Measurements from ENCODE around the gene NKX6-2.

The NKX6-2 gene

DNA sequence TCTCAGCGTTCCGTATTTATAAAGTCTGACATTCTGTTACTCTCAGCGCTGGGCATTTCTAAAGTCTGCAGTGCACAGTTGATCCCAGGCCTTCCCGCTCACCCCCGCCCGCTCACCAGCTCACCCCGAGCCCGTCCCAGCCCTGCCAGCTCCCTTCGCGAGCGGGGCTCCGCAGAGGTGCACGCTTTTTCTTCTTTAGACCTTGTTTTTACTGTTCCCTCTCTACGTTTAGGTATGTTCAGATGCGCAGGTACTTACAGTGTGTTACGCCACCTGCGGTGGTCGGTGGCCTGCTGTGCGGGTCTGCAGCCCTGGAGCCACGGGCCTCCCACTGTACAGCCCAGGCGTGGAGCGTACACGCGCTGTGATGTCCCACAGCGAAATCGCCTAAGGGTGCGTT is 28.8 kb downstream of the NKX6-2 start:
- TF ChIP-seq RAD21 (IDR thresholded peaks at IDR 0.05; ENCODE audit: low read depth) (no peak), FOXM1 (IDR thresholded peaks at IDR 0.05; ENCODE audit: borderline replicate concordance, low read depth) (no peak), EP300 (IDR thresholded peaks at IDR 0.05; ENCODE audit: borderline replicate concordance) (no peak), TAF1 (IDR thresholded peaks at IDR 0.05; ENCODE audit: low read depth) (no peak), EGR1 (IDR thresholded peaks at IDR 0.05) (no peak), CEBPB (IDR thresholded peaks at IDR 0.05) (no peak), ZBTB7A (IDR thresholded peaks at IDR 0.05; ENCODE audit: low read depth) (no peak), CREB1 (IDR thresholded peaks at IDR 0.05; ENCODE audit: low read depth) (no peak), YY1 (IDR thresholded peaks at IDR 0.05; ENCODE audit: low read depth) (no peak), NFIC (IDR thresholded peaks at IDR 0.05) (no peak), TCF12 (IDR thresholded peaks at IDR 0.05; ENCODE audit: low read depth) (no peak), TEAD4 (IDR thresholded peaks at IDR 0.05) (no peak)
- TF ChIP-seq, protein P1, sequence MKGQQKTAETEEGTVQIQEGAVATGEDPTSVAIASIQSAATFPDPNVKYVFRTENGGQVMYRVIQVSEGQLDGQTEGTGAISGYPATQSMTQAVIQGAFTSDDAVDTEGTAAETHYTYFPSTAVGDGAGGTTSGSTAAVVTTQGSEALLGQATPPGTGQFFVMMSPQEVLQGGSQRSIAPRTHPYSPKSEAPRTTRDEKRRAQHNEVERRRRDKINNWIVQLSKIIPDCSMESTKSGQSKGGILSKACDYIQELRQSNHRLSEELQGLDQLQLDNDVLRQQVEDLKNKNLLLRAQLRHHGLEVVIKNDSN (IDR thresholded peaks at IDR 0.05): no peak
- TF ChIP-seq, protein P2, sequence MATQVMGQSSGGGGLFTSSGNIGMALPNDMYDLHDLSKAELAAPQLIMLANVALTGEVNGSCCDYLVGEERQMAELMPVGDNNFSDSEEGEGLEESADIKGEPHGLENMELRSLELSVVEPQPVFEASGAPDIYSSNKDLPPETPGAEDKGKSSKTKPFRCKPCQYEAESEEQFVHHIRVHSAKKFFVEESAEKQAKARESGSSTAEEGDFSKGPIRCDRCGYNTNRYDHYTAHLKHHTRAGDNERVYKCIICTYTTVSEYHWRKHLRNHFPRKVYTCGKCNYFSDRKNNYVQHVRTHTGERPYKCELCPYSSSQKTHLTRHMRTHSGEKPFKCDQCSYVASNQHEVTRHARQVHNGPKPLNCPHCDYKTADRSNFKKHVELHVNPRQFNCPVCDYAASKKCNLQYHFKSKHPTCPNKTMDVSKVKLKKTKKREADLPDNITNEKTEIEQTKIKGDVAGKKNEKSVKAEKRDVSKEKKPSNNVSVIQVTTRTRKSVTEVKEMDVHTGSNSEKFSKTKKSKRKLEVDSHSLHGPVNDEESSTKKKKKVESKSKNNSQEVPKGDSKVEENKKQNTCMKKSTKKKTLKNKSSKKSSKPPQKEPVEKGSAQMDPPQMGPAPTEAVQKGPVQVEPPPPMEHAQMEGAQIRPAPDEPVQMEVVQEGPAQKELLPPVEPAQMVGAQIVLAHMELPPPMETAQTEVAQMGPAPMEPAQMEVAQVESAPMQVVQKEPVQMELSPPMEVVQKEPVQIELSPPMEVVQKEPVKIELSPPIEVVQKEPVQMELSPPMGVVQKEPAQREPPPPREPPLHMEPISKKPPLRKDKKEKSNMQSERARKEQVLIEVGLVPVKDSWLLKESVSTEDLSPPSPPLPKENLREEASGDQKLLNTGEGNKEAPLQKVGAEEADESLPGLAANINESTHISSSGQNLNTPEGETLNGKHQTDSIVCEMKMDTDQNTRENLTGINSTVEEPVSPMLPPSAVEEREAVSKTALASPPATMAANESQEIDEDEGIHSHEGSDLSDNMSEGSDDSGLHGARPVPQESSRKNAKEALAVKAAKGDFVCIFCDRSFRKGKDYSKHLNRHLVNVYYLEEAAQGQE (IDR thresholded peaks at IDR 0.05; ENCODE audit: low read depth): no peak
- TF ChIP-seq, protein P3, sequence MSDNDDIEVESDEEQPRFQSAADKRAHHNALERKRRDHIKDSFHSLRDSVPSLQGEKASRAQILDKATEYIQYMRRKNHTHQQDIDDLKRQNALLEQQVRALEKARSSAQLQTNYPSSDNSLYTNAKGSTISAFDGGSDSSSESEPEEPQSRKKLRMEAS (IDR thresholded peaks at IDR 0.05): no peak

DNA sequence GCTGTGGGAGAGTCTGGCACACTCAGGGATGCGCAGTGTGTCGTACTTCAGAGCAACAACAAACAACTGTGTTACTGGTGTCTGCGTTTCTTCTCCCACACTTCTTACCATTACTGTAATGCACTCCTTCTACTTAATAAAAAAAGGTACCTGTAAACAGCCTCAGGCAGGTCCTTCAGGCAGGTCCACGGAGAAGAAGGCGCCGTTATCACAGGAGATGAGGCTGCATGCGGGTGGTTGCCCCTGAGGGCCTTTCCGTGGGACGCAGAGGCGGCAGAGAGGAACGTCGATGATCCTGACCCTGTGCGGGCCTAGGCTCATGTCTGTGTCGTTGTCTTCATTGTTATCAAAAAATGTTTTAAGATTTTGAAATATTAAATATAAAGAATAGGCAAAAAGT is 29.4 kb downstream of the NKX6-2 start:
- TF ChIP-seq TCF12 (IDR thresholded peaks at IDR 0.05; ENCODE audit: low read depth): no peak
- TF ChIP-seq EP300 (IDR thresholded peaks at IDR 0.05; ENCODE audit: borderline replicate concordance): no peak
- TF ChIP-seq, protein P2 (IDR thresholded peaks at IDR 0.05; ENCODE audit: low read depth): no peak

DNA sequence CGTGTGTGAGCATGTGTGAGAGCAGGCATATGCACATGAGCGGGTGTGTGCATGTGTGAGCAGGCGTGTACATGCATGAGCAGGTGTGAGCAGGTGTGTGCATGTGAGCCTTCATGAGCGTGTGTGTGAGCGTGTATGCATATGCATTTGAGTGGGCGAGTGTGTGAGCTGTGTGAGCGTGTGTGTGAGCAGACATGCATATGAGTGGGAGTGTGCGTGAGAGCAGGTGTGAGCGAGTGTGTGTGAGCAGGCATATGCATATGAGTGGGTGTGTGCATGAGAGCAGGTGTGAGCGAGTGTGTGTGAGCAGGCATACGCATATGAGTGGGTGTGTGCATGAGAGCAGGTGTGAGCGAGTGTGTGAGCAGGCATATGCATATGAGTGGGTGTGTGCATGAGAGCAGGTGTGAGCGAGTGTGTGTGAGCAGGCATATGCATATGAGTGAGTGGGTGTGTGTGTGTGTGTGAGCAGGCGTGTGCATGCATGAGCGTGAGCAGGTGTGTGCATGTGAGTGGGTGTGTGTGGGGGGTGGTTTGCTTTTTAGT is 30.7 kb downstream of the NKX6-2 start:
- TF ChIP-seq, protein P3 (IDR thresholded peaks at IDR 0.05): no peak

DNA sequence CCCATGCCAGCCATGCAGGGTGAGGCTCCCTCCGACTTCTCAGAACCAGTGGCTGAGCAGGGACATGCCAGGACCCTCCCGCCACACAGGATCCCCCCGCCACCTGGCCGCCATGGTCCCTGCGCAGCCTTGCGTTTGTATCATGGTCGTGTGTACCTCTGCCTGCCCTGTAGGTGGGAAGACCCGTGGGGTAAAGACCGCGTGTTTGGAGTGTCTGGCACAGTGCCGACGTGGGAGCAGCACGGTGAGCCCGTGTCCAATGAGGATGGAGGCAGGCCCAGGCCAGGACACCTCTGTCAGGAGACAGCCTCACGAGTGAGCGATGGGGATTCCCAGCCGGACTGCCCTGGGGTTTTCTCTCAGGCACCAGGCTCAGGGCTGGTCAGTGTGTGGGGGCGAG is 31.9 kb downstream of the NKX6-2 start:
- TF ChIP-seq RAD21 (IDR thresholded peaks at IDR 0.05; ENCODE audit: low read depth): no peak
- no peak for TF ChIP-seq TCF12 (IDR thresholded peaks at IDR 0.05; ENCODE audit: low read depth)
- TF ChIP-seq EP300 (IDR thresholded peaks at IDR 0.05; ENCODE audit: borderline replicate concordance): no peak
- TF ChIP-seq, protein P1 (IDR thresholded peaks at IDR 0.05): no peak
- no peak for TF ChIP-seq TAF1 (IDR thresholded peaks at IDR 0.05; ENCODE audit: low read depth)
- TF ChIP-seq TEAD4 (IDR thresholded peaks at IDR 0.05): no peak
- TF ChIP-seq YY1 (IDR thresholded peaks at IDR 0.05; ENCODE audit: low read depth): no peak
- TF ChIP-seq FOXM1 (IDR thresholded peaks at IDR 0.05; ENCODE audit: borderline replicate concordance, low read depth): no peak
- no peak for TF ChIP-seq EGR1 (IDR thresholded peaks at IDR 0.05)
- TF ChIP-seq, protein P2 (IDR thresholded peaks at IDR 0.05; ENCODE audit: low read depth): no peak
- no peak for TF ChIP-seq CEBPB (IDR thresholded peaks at IDR 0.05)
- TF ChIP-seq, protein P3 (IDR thresholded peaks at IDR 0.05): no peak
- TF ChIP-seq NFIC (IDR thresholded peaks at IDR 0.05): no peak
- TF ChIP-seq ZBTB7A (IDR thresholded peaks at IDR 0.05; ENCODE audit: low read depth): no peak
- no peak for TF ChIP-seq CREB1 (IDR thresholded peaks at IDR 0.05; ENCODE audit: low read depth)

DNA sequence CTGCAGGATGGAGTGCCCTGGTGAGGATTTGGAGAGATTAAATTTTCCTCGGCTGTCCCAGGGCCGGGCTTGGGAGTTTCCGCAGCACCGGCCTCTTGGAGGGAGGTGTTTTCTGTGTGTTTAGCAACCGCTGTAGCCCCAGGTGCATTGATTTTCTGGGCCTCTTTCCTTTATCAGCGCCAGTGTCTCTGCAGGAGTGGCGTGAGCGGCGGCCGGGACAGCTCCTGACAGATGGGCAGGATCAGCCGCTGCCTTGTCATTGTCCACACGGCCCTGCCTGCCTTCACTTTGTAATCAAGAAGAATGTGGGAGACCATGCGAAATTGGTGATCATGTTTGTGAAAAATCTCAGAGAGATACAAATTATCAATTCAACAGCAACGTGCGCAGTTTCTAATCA is 32.4 kb downstream of the NKX6-2 start:
- no peak for TF ChIP-seq EGR1 (IDR thresholded peaks at IDR 0.05)
- no peak for TF ChIP-seq FOXM1 (IDR thresholded peaks at IDR 0.05; ENCODE audit: borderline replicate concordance, low read depth)
- TF ChIP-seq, protein P2 (IDR thresholded peaks at IDR 0.05; ENCODE audit: low read depth): no peak
- TF ChIP-seq, protein P3 (IDR thresholded peaks at IDR 0.05): no peak
- TF ChIP-seq, protein P1 (IDR thresholded peaks at IDR 0.05): no peak
- TF ChIP-seq NFIC (IDR thresholded peaks at IDR 0.05): no peak
- no peak for TF ChIP-seq TEAD4 (IDR thresholded peaks at IDR 0.05)
- no peak for TF ChIP-seq EP300 (IDR thresholded peaks at IDR 0.05; ENCODE audit: borderline replicate concordance)
- no peak for TF ChIP-seq CEBPB (IDR thresholded peaks at IDR 0.05)
- no peak for TF ChIP-seq ZBTB7A (IDR thresholded peaks at IDR 0.05; ENCODE audit: low read depth)
- TF ChIP-seq TAF1 (IDR thresholded peaks at IDR 0.05; ENCODE audit: low read depth): no peak
- no peak for TF ChIP-seq TCF12 (IDR thresholded peaks at IDR 0.05; ENCODE audit: low read depth)
- no peak for TF ChIP-seq YY1 (IDR thresholded peaks at IDR 0.05; ENCODE audit: low read depth)
- no peak for TF ChIP-seq RAD21 (IDR thresholded peaks at IDR 0.05; ENCODE audit: low read depth)
- no peak for TF ChIP-seq CREB1 (IDR thresholded peaks at IDR 0.05; ENCODE audit: low read depth)

Measured in Ishikawa (cell line).